GM21447 (cell line): ENCODE results near the gene FAM117B.
"Not testable (repeated sequence)": the region's sequence is repeated elsewhere in the genome, so short reads cannot be mapped to it uniquely, and the experiment has no call there.

Experiments used
- ATAC-seq: cut with Tn5 transposase; IDR thresholded peaks from one replicate; pipeline ENCODE4 v1.9.1; 2021; ENCODE audit not compliant: unreplicated experiment

Gene FAM117B

GRCh38 chr2:202807431-202808138, 172.8 kb downstream of the FAM117B start:
- ATAC-seq: not testable (repeated sequence)

GRCh38 chr2:202808754-202809153, 174.0 kb downstream of the FAM117B start:
- ATAC-seq: no peak

GRCh38 chr2:202813387-202813786, 178.6 kb downstream of the FAM117B start:
- ATAC-seq: no peak

- no peak for ATAC-seq
These were observed 179.5 kb downstream of the FAM117B start for GRCh38 chr2:202814226-202814625.

GRCh38 chr2:202815548-202816360, 181.0 kb downstream of the FAM117B start:
- no peak for ATAC-seq

GRCh38 chr2:202817771-202818170, 183.0 kb downstream of the FAM117B start:
- no peak for ATAC-seq

GRCh38 chr2:202818321-202818720, 183.6 kb downstream of the FAM117B start:
- no peak for ATAC-seq
